ENCODE data around the gene C1QTNF4. TPM values are rescaled to one million over a fixed set of nuclear protein-coding genes. Genes with fewer than 3 reads are reported as not detected.
A peak's percentile ranks its signal among the peaks of the same experiment; 100 is the strongest.

C1QTNF4 gene
- total and polyA plus RNA-seq, 7 experiments from 2014 or later: 0.36 to 2.3 (median 1.0) TPM; not detected in 2

DNA sequence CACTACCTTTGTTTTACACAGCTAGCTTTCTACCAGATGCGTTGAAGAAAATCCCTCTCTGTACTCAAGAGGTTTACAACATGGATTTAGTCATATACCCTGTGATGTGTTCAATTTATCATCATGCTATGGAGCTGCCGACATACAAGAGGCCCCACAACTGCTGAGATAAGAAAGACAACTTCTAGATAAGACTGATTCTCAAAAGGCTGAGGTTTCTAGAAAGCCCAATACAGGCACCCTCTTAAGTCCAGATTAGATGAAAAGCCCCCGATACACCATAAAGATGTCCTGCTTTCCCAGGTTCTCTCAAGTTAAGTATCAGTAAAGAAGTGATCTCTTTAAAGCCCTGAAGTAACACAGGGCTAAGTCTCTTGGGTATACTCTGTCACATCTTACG, 33.8 kb upstream of the C1QTNF4 start:
- Histone ChIP-seq H3K9me3 (ENCODE audit: control insufficient read depth in 2 of 3, low read length in 3 of 3) (no peaks in the 10 kb centered on the region), H3K27ac (ENCODE audit: low read depth, low read length) (no peak overlapping the region), H3K4me1 (ENCODE audit: control insufficient read depth in 2 of 2, insufficient read depth in 2 of 2, low read length in 2 of 2) (no peaks in the 10 kb centered on the region), H3K4me3 (ENCODE audit: low read length) (no peak overlapping the region), H3K36me3 (ENCODE audit: control insufficient read depth in 2 of 3, insufficient read depth in 3 of 3, low read length in 3 of 3) (peaks cover 6 to 75% (median 9%) of the 10 kb centered on the region in 3 experiments), H3K27me3 (ENCODE audit: control insufficient read depth in 2 of 2, insufficient read depth in 2 of 2, low read length in 2 of 2) (no peaks in the 10 kb centered on the region)
- ATAC-seq: no peak
- ChIA-PET POLR2A (no interaction called here), CTCF (no interaction called here)
- no peaks in the 10 kb centered on the region for H3K9me3 Mint-ChIP-seq
- intact Hi-C loops (cut with micrococcal nuclease): no loop called here
- DNase-seq: no peak
- no peaks in the 10 kb centered on the region for H3K27me3 Mint-ChIP-seq
- no peak overlapping the region for H3K27ac Mint-ChIP-seq
- peaks cover 11 to 46% (median 22%) of the 10 kb centered on the region in 5 donors for H3K36me3 Mint-ChIP-seq
- H3K4me3 Mint-ChIP-seq: no peak overlapping the region
- H3K4me1 Mint-ChIP-seq: no peaks in the 10 kb centered on the region

DNA sequence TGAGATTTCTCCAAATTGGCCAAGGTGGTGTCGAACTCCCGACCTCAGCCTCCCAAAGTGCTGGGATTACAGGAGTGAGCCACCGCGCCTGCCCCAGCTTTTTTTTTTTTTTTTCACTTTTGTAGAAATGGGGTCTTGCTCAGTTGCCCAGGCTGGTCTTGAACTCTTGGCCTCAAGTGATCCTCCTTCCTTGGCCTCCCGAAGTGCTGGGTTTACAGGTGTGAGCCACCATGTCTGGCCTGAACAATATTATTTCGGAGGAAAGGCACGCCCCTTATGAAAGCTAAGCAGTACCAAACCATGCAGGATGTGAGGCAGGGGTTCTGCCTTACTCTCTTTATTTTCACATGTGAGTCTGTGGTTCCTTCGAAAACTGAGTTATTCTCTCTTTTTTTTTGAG, 32.0 kb upstream of the C1QTNF4 start:
- Mint-ChIP-seq H3K27ac (no peak overlapping the region), H3K36me3 (peaks cover 5 to 38% (median 21%) of the 10 kb centered on the region in 5 donors), H3K4me1 (no peaks in the 10 kb centered on the region), H3K27me3 (no peaks in the 10 kb centered on the region), H3K9me3 (no peaks in the 10 kb centered on the region), H3K4me3 (no peak overlapping the region)
- intact Hi-C loops (cut with micrococcal nuclease): no loop called here
- no peak for ATAC-seq
- no peak for DNase-seq
- no peaks in the 10 kb centered on the region for H3K27me3 ChIP-seq (ENCODE audit: control insufficient read depth in 2 of 2, insufficient read depth in 2 of 2, low read length in 2 of 2)
- CTCF ChIA-PET: interaction anchor here (0.6 kb wide), 1 partner anchor 72 kb away, joined by 4 read pairs; no protein-coding TSS in a partner anchor
- no peaks in the 10 kb centered on the region for H3K9me3 ChIP-seq (ENCODE audit: control insufficient read depth in 2 of 3, low read length in 3 of 3)
- H3K36me3 ChIP-seq (ENCODE audit: control insufficient read depth in 2 of 3, insufficient read depth in 3 of 3, low read length in 3 of 3): peaks cover 6 to 83% (median 12%) of the 10 kb centered on the region in 3 experiments
- H3K4me1 ChIP-seq (ENCODE audit: control insufficient read depth in 2 of 2, insufficient read depth in 2 of 2, low read length in 2 of 2): no peaks in the 10 kb centered on the region
- no peak overlapping the region for H3K27ac ChIP-seq (ENCODE audit: low read depth, low read length)
- H3K4me3 ChIP-seq (ENCODE audit: low read length): no peak overlapping the region
- POLR2A ChIA-PET: no interaction called here

DNA sequence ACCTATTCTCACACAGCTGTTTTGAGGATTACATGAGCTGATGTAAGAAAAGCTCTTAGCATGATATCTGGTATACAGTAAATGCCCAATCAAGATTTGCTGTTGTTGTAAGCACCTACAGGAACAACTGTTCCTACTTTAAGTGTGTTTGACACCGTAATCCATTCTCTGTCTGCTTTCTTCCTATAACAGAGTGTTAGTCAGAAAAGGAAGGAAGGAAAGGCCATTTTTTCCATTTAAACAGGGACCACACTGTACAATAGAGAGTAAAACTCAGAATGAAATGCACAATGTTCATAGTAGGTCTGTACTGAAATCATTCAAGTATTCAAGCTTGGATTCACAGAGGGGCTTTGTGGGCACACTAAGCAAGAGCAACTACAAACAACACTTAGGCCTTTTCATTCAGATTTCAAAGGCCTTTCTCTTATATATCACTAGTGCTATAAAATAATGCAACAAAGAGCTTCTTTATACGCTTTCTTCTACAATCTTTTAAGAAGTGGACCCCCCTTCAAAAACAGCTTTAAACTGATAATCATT, 26.7 kb upstream of the C1QTNF4 start:
- Histone ChIP-seq H3K36me3 (ENCODE audit: control insufficient read depth in 2 of 3, insufficient read depth in 3 of 3, low read length in 3 of 3) (peaks cover 9 to 51% (median 12%) of the 10 kb centered on the region in 3 experiments), H3K27ac (ENCODE audit: low read depth, low read length) (no peak overlapping the region), H3K27me3 (ENCODE audit: control insufficient read depth in 2 of 2, insufficient read depth in 2 of 2, low read length in 2 of 2) (no peaks in the 10 kb centered on the region), H3K9me3 (ENCODE audit: control insufficient read depth in 2 of 3, low read length in 3 of 3) (no peaks in the 10 kb centered on the region), H3K4me1 (ENCODE audit: control insufficient read depth in 2 of 2, insufficient read depth in 2 of 2, low read length in 2 of 2) (no peaks in the 10 kb centered on the region), H3K4me3 (ENCODE audit: low read length) (no peak overlapping the region)
- POLR2A ChIA-PET: interaction anchor here (0.6 kb wide), 1 partner anchor 15 kb away, joined by 5 read pairs; no protein-coding TSS in a partner anchor
- Mint-ChIP-seq H3K36me3 (peaks cover 5 to 15% (median 12%) of the 10 kb centered on the region in 5 donors), H3K27me3 (no peaks in the 10 kb centered on the region), H3K4me1 (no peaks in the 10 kb centered on the region), H3K27ac (peak overlapping the region in 1 of 9 donors; percentile 43), H3K4me3 (no peak overlapping the region), H3K9me3 (no peaks in the 10 kb centered on the region)
- intact Hi-C loops (cut with micrococcal nuclease): no loop called here
- no peak for DNase-seq
- CTCF ChIA-PET: no interaction called here
- ATAC-seq: no peak

DNA sequence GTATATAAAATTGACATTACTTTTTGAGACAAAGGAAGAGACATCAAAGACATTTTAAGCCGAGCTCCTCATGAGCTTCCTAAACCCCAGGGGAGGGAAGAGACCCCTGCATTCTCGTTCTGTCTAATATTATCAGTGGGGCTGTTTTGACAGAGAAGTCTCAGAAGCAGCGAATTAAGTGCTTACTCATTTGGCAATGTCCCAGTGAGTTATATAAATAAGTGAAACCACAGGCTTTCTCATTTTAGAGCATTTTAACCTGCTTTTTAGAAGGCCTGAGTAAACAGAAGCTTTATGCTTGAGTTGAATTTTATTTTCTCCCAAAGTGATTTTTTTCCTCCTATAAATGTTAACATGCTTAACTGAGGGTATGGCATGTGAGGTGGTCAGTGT, 23.2 kb upstream of the C1QTNF4 start:
- no peaks in the 10 kb centered on the region for H3K4me1 Mint-ChIP-seq
- H3K27ac Mint-ChIP-seq: no peak overlapping the region
- DNase-seq: no peak
- H3K27me3 Mint-ChIP-seq: no peaks in the 10 kb centered on the region
- H3K4me3 ChIP-seq (ENCODE audit: low read length): no peak overlapping the region
- ATAC-seq: no peak
- POLR2A ChIA-PET: no interaction called here
- H3K36me3 ChIP-seq (ENCODE audit: control insufficient read depth in 2 of 3, insufficient read depth in 3 of 3, low read length in 3 of 3): peaks cover 6 to 24% (median 9%) of the 10 kb centered on the region in 3 experiments
- CTCF ChIA-PET: no interaction called here
- intact Hi-C loops (cut with micrococcal nuclease): loop anchor here in 1 of 2 donors (10.0 kb wide), 1 partner anchor 113 kb away; no protein-coding TSS in a partner anchor
- no peaks in the 10 kb centered on the region for H3K27me3 ChIP-seq (ENCODE audit: control insufficient read depth in 2 of 2, insufficient read depth in 2 of 2, low read length in 2 of 2)
- peaks cover 0 to 11% (median 7%) of the 10 kb centered on the region in 5 donors for H3K36me3 Mint-ChIP-seq
- no peak overlapping the region for H3K27ac ChIP-seq (ENCODE audit: low read depth, low read length)
- H3K4me1 ChIP-seq (ENCODE audit: control insufficient read depth in 2 of 2, insufficient read depth in 2 of 2, low read length in 2 of 2): no peaks in the 10 kb centered on the region
- no peaks in the 10 kb centered on the region for H3K9me3 ChIP-seq (ENCODE audit: control insufficient read depth in 2 of 3, low read length in 3 of 3)
- H3K9me3 Mint-ChIP-seq: no peaks in the 10 kb centered on the region
- H3K4me3 Mint-ChIP-seq: no peak overlapping the region

DNA sequence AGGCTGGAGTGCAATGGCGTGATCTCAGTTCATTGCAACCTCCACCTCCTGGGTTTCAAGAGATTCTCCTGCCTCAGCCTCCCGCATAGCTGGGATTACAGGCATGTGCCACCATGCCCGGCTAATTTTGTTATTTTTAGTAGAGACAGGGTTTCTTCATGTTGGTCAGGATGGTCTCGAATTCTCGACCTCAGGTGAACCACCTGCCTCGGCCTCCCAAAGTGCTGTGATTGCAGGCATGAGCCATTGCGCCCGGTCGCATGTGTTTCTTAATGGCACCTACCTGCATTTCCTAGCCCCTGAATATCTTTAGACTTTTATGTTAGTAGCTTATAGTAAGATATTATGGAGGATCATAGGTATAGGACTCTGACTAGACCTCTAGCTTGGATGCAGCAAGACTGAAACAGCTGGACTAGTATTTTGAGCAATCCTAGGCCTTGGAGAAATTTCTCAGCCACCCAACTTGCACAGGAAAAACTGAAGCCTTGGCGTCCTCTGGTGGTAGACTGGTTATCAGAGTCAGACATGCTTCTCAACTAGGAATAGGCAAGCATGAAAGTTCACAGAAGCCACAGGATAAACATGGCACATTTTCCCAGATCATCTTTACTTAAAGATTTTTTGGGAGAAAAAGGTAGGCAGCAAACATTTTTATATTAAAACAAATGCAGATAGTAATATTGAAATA, 22.7 kb upstream of the C1QTNF4 start:
- H3K27ac ChIP-seq (ENCODE audit: low read depth, low read length): no peak overlapping the region
- H3K4me3 ChIP-seq (ENCODE audit: low read length): no peak overlapping the region
- ATAC-seq: no peak
- H3K9me3 ChIP-seq (ENCODE audit: control insufficient read depth in 2 of 3, low read length in 3 of 3): no peaks in the 10 kb centered on the region
- H3K4me1 ChIP-seq (ENCODE audit: control insufficient read depth in 2 of 2, insufficient read depth in 2 of 2, low read length in 2 of 2): no peaks in the 10 kb centered on the region
- Mint-ChIP-seq H3K27me3 (no peaks in the 10 kb centered on the region), H3K27ac (peak overlapping the region in 1 of 9 donors; percentile 46), H3K4me3 (no peak overlapping the region), H3K36me3 (peaks cover 0 to 9% (median 4%) of the 10 kb centered on the region in 5 donors), H3K4me1 (peaks cover 0 to under 1% (median 0%) of the 10 kb centered on the region in 7 donors), H3K9me3 (no peaks in the 10 kb centered on the region)
- POLR2A ChIA-PET: no interaction called here
- no peaks in the 10 kb centered on the region for H3K27me3 ChIP-seq (ENCODE audit: control insufficient read depth in 2 of 2, insufficient read depth in 2 of 2, low read length in 2 of 2)
- H3K36me3 ChIP-seq (ENCODE audit: control insufficient read depth in 2 of 3, insufficient read depth in 3 of 3, low read length in 3 of 3): peaks cover under 1 to 20% (median 9%) of the 10 kb centered on the region in 3 experiments
- CTCF ChIA-PET: no interaction called here
- DNase-seq: no peak
- intact Hi-C loops (cut with micrococcal nuclease): loop anchor here in 1 of 2 donors (10.0 kb wide), 1 partner anchor 112 kb away; no protein-coding TSS in a partner anchor

DNA sequence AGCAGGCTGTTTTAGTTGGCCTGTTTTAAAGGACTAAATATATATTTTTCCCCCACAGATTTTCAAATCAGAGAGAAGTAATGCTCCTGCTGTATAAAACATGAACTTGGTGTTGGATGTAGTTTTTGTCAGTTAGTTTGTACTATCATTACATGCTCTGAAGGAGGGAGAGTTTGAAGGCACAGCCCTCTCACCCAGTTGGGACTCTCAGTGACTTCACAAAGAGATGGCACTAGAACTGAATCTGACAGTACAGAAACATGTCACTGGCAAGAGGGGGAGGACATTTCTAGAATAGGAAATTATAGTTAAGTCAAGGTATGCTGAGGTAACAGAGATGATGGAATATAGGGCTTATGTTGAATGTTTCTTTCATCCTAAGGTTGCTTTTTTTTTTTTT, 21.0 kb upstream of the C1QTNF4 start:
- Histone ChIP-seq H3K4me1 (ENCODE audit: control insufficient read depth in 2 of 2, insufficient read depth in 2 of 2, low read length in 2 of 2) (no peaks in the 10 kb centered on the region), H3K36me3 (ENCODE audit: control insufficient read depth in 2 of 3, insufficient read depth in 3 of 3, low read length in 3 of 3) (peaks cover 0 to 9% (median 5%) of the 10 kb centered on the region in 3 experiments), H3K4me3 (ENCODE audit: low read length) (no peak overlapping the region), H3K27ac (ENCODE audit: low read depth, low read length) (no peak overlapping the region), H3K9me3 (ENCODE audit: control insufficient read depth in 2 of 3, low read length in 3 of 3) (no peaks in the 10 kb centered on the region), H3K27me3 (ENCODE audit: control insufficient read depth in 2 of 2, insufficient read depth in 2 of 2, low read length in 2 of 2) (no peaks in the 10 kb centered on the region)
- Mint-ChIP-seq H3K27me3 (no peaks in the 10 kb centered on the region), H3K4me1 (peaks cover 0 to 4% (median 0%) of the 10 kb centered on the region in 7 donors), H3K36me3 (peaks cover 0 to 10% (median 4%) of the 10 kb centered on the region in 5 donors), H3K9me3 (no peaks in the 10 kb centered on the region), H3K27ac (no peak overlapping the region), H3K4me3 (no peak overlapping the region)
- intact Hi-C loops (cut with micrococcal nuclease): loop anchor here in 1 of 2 donors (10.0 kb wide), 1 partner anchor 110 kb away; no protein-coding TSS in a partner anchor
- ATAC-seq (no peak), DNase-seq (no peak)
- ChIA-PET POLR2A (no interaction called here), CTCF (no interaction called here)

Measured in naive thymus-derived CD4-positive, alpha-beta T cell (primary cell).